ENCODE data around the gene VPS54.

VPS54 gene

GRCh38 chr2:63870679-63871078 is 148.5 kb downstream of the VPS54 start:
- H3K4me3 Mint-ChIP-seq = no peak overlapping the region
- peaks cover 31% of the 10 kb centered on the region for H3K36me3 Mint-ChIP-seq
- ATAC-seq (ENCODE audit: low read depth) (no peak), DNase-seq (ENCODE audit: low spot score in 2 of 2) (no peak)
- no peaks in the 10 kb centered on the region for H3K27me3 Mint-ChIP-seq
- peaks cover 11% of the 10 kb centered on the region for H3K4me1 Mint-ChIP-seq
- H3K27ac Mint-ChIP-seq = no peak overlapping the region
- H3K9me3 Mint-ChIP-seq = no peaks in the 10 kb centered on the region

- ATAC-seq (ENCODE audit: low read depth) (no peak), DNase-seq (ENCODE audit: low spot score in 2 of 2) (no peak)
- Mint-ChIP-seq H3K4me3 (no peak overlapping the region), H3K27me3 (no peaks in the 10 kb centered on the region), H3K4me1 (peaks cover 7% of the 10 kb centered on the region), H3K27ac (peak overlapping the region; percentile 9), H3K36me3 (peaks cover 20% of the 10 kb centered on the region), H3K9me3 (no peaks in the 10 kb centered on the region)
Measured at GRCh38 chr2:63866009-63866709, 153.1 kb downstream of the VPS54 start.

- DNase-seq (ENCODE audit: low spot score in 2 of 2) = no peak
- Mint-ChIP-seq H3K4me3 (no peak overlapping the region), H3K27me3 (no peaks in the 10 kb centered on the region), H3K36me3 (peaks cover 20% of the 10 kb centered on the region), H3K9me3 (no peaks in the 10 kb centered on the region), H3K4me1 (peaks cover 9% of the 10 kb centered on the region), H3K27ac (no peak overlapping the region)
- ATAC-seq (ENCODE audit: low read depth) = no peak
Measured at GRCh38 chr2:63865159-63865799, 153.9 kb downstream of the VPS54 start.

GRCh38 chr2:63863707-63864106 is 155.5 kb downstream of the VPS54 start:
- Mint-ChIP-seq H3K4me1 (peaks cover 9% of the 10 kb centered on the region), H3K36me3 (peaks cover 25% of the 10 kb centered on the region), H3K4me3 (no peak overlapping the region), H3K27ac (no peak overlapping the region), H3K27me3 (no peaks in the 10 kb centered on the region), H3K9me3 (no peaks in the 10 kb centered on the region)
- DNase-seq (ENCODE audit: low spot score in 2 of 2) (no peak), ATAC-seq (ENCODE audit: low read depth) (no peak)

GRCh38 chr2:63862806-63863205 is 156.4 kb downstream of the VPS54 start:
- H3K36me3 Mint-ChIP-seq = peaks cover 24% of the 10 kb centered on the region
- H3K9me3 Mint-ChIP-seq = no peaks in the 10 kb centered on the region
- H3K27ac Mint-ChIP-seq = no peak overlapping the region
- DNase-seq (ENCODE audit: low spot score in 2 of 2) (no peak), ATAC-seq (ENCODE audit: low read depth) (no peak)
- peaks cover 9% of the 10 kb centered on the region for H3K4me1 Mint-ChIP-seq
- H3K27me3 Mint-ChIP-seq = no peaks in the 10 kb centered on the region
- no peak overlapping the region for H3K4me3 Mint-ChIP-seq

GRCh38 chr2:63861220-63861822 is 157.9 kb downstream of the VPS54 start:
- H3K36me3 Mint-ChIP-seq = peaks cover 23% of the 10 kb centered on the region
- DNase-seq (ENCODE audit: low spot score in 2 of 2) = peak; percentile 36 to 47
- H3K4me3 Mint-ChIP-seq = no peak overlapping the region
- H3K4me1 Mint-ChIP-seq = peaks cover 6% of the 10 kb centered on the region
- no peaks in the 10 kb centered on the region for H3K9me3 Mint-ChIP-seq
- peak; percentile 79 for ATAC-seq (ENCODE audit: low read depth)
- H3K27me3 Mint-ChIP-seq = no peaks in the 10 kb centered on the region
- H3K27ac Mint-ChIP-seq = peak overlapping the region; percentile 72

- ATAC-seq (ENCODE audit: low read depth) = no peak
- no peak for DNase-seq (ENCODE audit: low spot score in 2 of 2)
- H3K36me3 Mint-ChIP-seq = peaks cover 19% of the 10 kb centered on the region
- H3K27ac Mint-ChIP-seq = no peak overlapping the region
- H3K4me1 Mint-ChIP-seq = peaks cover 8% of the 10 kb centered on the region
- H3K9me3 Mint-ChIP-seq = no peaks in the 10 kb centered on the region
- no peak overlapping the region for H3K4me3 Mint-ChIP-seq
- no peaks in the 10 kb centered on the region for H3K27me3 Mint-ChIP-seq
Measured at GRCh38 chr2:63858291-63858690, 160.9 kb downstream of the VPS54 start.

- H3K36me3 Mint-ChIP-seq = peaks cover 15% of the 10 kb centered on the region
- no peaks in the 10 kb centered on the region for H3K27me3 Mint-ChIP-seq
- H3K4me1 Mint-ChIP-seq = peaks cover 21% of the 10 kb centered on the region
Measured at GRCh38 chr2:63856303-63856603, 163.0 kb downstream of the VPS54 start.

GRCh38 chr2:63855418-63856302 is 163.6 kb downstream of the VPS54 start:
- ATAC-seq (ENCODE audit: low read depth) (no peak), DNase-seq (ENCODE audit: low spot score in 2 of 2) (no peak)
- peaks cover 22% of the 10 kb centered on the region for H3K4me1 Mint-ChIP-seq
- no peak overlapping the region for H3K4me3 Mint-ChIP-seq
- H3K27me3 Mint-ChIP-seq = no peaks in the 10 kb centered on the region
- H3K36me3 Mint-ChIP-seq = peaks cover 13% of the 10 kb centered on the region
- no peak overlapping the region for H3K27ac Mint-ChIP-seq
- no peaks in the 10 kb centered on the region for H3K9me3 Mint-ChIP-seq

More at GRCh38 chr2:63856303-63856603, 163.0 kb downstream of the VPS54 start:
- ATAC-seq (ENCODE audit: low read depth) (no peak), DNase-seq (ENCODE audit: low spot score in 2 of 2) (no peak)
- Mint-ChIP-seq H3K27ac (no peak overlapping the region), H3K4me3 (no peak overlapping the region), H3K9me3 (no peaks in the 10 kb centered on the region)

GRCh38 chr2:63853527-63854310 is 165.5 kb downstream of the VPS54 start:
- no peaks in the 10 kb centered on the region for H3K27me3 Mint-ChIP-seq
- H3K4me3 Mint-ChIP-seq = no peak overlapping the region
- peak overlapping the region; percentile 75 for H3K27ac Mint-ChIP-seq
- no peak for ATAC-seq (ENCODE audit: low read depth)
- peaks cover 26% of the 10 kb centered on the region for H3K4me1 Mint-ChIP-seq
- peaks cover 6% of the 10 kb centered on the region for H3K36me3 Mint-ChIP-seq
- no peaks in the 10 kb centered on the region for H3K9me3 Mint-ChIP-seq
- no peak for DNase-seq (ENCODE audit: low spot score in 2 of 2)

- Mint-ChIP-seq H3K4me3 (no peak overlapping the region), H3K36me3 (peaks cover 6% of the 10 kb centered on the region), H3K4me1 (peaks cover 32% of the 10 kb centered on the region), H3K27me3 (no peaks in the 10 kb centered on the region), H3K9me3 (no peaks in the 10 kb centered on the region), H3K27ac (peak overlapping the region; percentile 70)
- DNase-seq (ENCODE audit: low spot score in 2 of 2) = no peak
- no peak for ATAC-seq (ENCODE audit: low read depth)
Measured at GRCh38 chr2:63851691-63852311, 167.4 kb downstream of the VPS54 start.

GRCh38 chr2:63850649-63851048 is 168.6 kb downstream of the VPS54 start:
- Mint-ChIP-seq H3K36me3 (peaks cover 4% of the 10 kb centered on the region), H3K9me3 (no peaks in the 10 kb centered on the region), H3K4me1 (peaks cover 39% of the 10 kb centered on the region), H3K27ac (no peak overlapping the region), H3K27me3 (no peaks in the 10 kb centered on the region), H3K4me3 (no peak overlapping the region)
- ATAC-seq (ENCODE audit: low read depth) (no peak), DNase-seq (ENCODE audit: low spot score in 2 of 2) (no peak)

GRCh38 chr2:63850204-63850571 is 169.0 kb downstream of the VPS54 start:
- peaks cover 41% of the 10 kb centered on the region for H3K4me1 Mint-ChIP-seq
- no peaks in the 10 kb centered on the region for H3K9me3 Mint-ChIP-seq
- no peak for DNase-seq (ENCODE audit: low spot score in 2 of 2)
- no peaks in the 10 kb centered on the region for H3K27me3 Mint-ChIP-seq
- H3K36me3 Mint-ChIP-seq = peaks cover 4% of the 10 kb centered on the region
- no peak for ATAC-seq (ENCODE audit: low read depth)
- no peak overlapping the region for H3K4me3 Mint-ChIP-seq
- H3K27ac Mint-ChIP-seq = no peak overlapping the region

All from memory B cell (primary cell).